GM12878 (cell line): ENCODE results near the gene TGFBR3. TPM values are rescaled to one million over a fixed set of nuclear protein-coding genes. Genes with fewer than 3 reads are reported as not detected.

ENCODE experiments used
- BHLHE40 ChIP-seq, 2 experiments: fragments of 450-650 bp in 1 of 2; IDR thresholded peaks; 2 replicates each; pipeline ENCODE4 v1.6.1; 2011 to 2017; ENCODE audit warnings: low read depth in 2 of 2, borderline replicate concordance in 1 of 2, improper control_type of control experiment in 1 of 2, low read length in 1 of 2, mild to moderate bottlenecking in 1 of 2
- CEBPB ChIP-seq, 2 experiments: fragments of 150-350 bp in 1 of 2; IDR thresholded peaks; 2 replicates each; pipeline ENCODE4 v1.6.1; 2012 to 2014; ENCODE audit warnings: low read depth in 2 of 2, low read length in 2 of 2, borderline replicate concordance in 1 of 2, inconsistent platforms in 1 of 2
- EED ChIP-seq: sonication (generic); IDR thresholded peaks from 2 replicates; pipeline ENCODE4 v1.6.1; 2016; ENCODE audit warnings: antibody characterized with exemption, low read depth
- EGR1 ChIP-seq, 2 experiments: IDR thresholded peaks; 1 replicate in 1 of 2; 2 replicates in 1 of 2; pipeline ENCODE4 v1.6.1; 2011 to 2012; ENCODE audit warnings: low read depth in 2 of 2, low read length in 2 of 2, borderline replicate concordance in 1 of 2, mild to moderate bottlenecking in 1 of 2, moderate library complexity in 1 of 2
- ETV6 ChIP-seq, 2 experiments: fragments of 450-650 bp in 1 of 2; IDR thresholded peaks in 1 of 2; conservative IDR thresholded peaks in 1 of 2; 2 replicates each; pipeline ENCODE4 v1.6.1; 2014; ENCODE audit warnings: antibody characterized with exemption in 1 of 2, borderline replicate concordance in 1 of 2, low read depth in 1 of 2, mild to moderate bottlenecking in 1 of 2, moderate library complexity in 1 of 2
- FOXM1 ChIP-seq: IDR thresholded peaks from 2 replicates; pipeline ENCODE4 v1.6.1; 2012; ENCODE audit warnings: low read depth, mild to moderate bottlenecking, inconsistent platforms, low read length, moderate library complexity
- GABPA ChIP-seq: IDR thresholded peaks from 2 replicates; pipeline ENCODE4 v1.6.1; 2014; ENCODE audit warnings: antibody characterized with exemption, low read depth, mild to moderate bottlenecking, inconsistent platforms
- IKZF2 ChIP-seq, 2 experiments: fragments of 450-650 bp; IDR thresholded peaks; 2 replicates each; pipeline ENCODE4 v1.6.1; 2017; ENCODE audit warnings: mild to moderate bottlenecking in 2 of 2, moderate library complexity in 2 of 2
- JUNB ChIP-seq: IDR thresholded peaks from 2 replicates; pipeline ENCODE4 v1.6.1; 2016; ENCODE audit warnings: antibody characterized with exemption, mild to moderate bottlenecking
- MEF2A ChIP-seq: IDR thresholded peaks from 2 replicates; pipeline ENCODE4 v1.6.1; 2011; ENCODE audit warnings: low read depth, mild to moderate bottlenecking, low read length, moderate library complexity; ENCODE audit not compliant: insufficient read depth
- MTA3 ChIP-seq: IDR thresholded peaks from 2 replicates; pipeline ENCODE4 v1.6.1; 2012; ENCODE audit warnings: low read length, inconsistent platforms, borderline replicate concordance
- SMAD1 ChIP-seq: fragments of 450-650 bp; IDR thresholded peaks from 2 replicates; pipeline ENCODE4 v1.6.1; 2018; ENCODE audit warnings: mild to moderate bottlenecking, low read depth; ENCODE audit not compliant: partially characterized antibody
- TCF3 ChIP-seq: IDR thresholded peaks from 2 replicates; pipeline ENCODE4 v1.6.1; 2012; ENCODE audit warnings: low read depth, mild to moderate bottlenecking, low read length, borderline replicate concordance; ENCODE audit not compliant: insufficient read depth
- ZNF207 ChIP-seq: fragments of 450-650 bp; IDR thresholded peaks from 2 replicates; pipeline ENCODE4 v1.6.1; 2014; ENCODE audit warnings: antibody characterized with exemption, mild to moderate bottlenecking, borderline replicate concordance
- polyA plus RNA-seq, 11 experiments: library from polyadenylated mRNA; depleted of rRNA in 4 of 11; unstranded in 6 of 11; stranded (reverse) in 5 of 11; fragments of >200 nt; fragmentation: Nextera tagmentation in 4 of 11; fragmentation: Illumina TruSeq in 1 of 11; extraction: Ambion mirVana in 4 of 11; extraction: Trizol in 1 of 11; gene quantifications; 1 replicate in 1 of 11; 2 replicates in 10 of 11; pipeline versions ENCODE4 v1.2.1 to v1.2.3, GENCODE V29; 2011 to 2016; ENCODE audit warnings: inconsistent platforms in 2 of 11, missing spikeins in 2 of 11, low read depth in 1 of 11
- total RNA-seq, 4 experiments: library from RNA; depleted of rRNA in 3 of 4; stranded (reverse); fragments of >200 nt in 3 of 4; fragmentation: Illumina TruSeq in 1 of 4; extraction: Trizol in 1 of 4; gene quantifications; 2 replicates each; pipeline versions ENCODE4 v1.2.1 to v1.2.3, GENCODE V29; 2013 to 2021
- TF ChIP-seq, protein P1 (sequence below): fragments of 450-650 bp; IDR thresholded peaks from 2 replicates; pipeline ENCODE4 v1.6.1; 2017; ENCODE audit warnings: mild to moderate bottlenecking

The TGFBR3 gene
- total and polyA plus RNA-seq, 10 of the 15 experiments (the other 5 are each of a cell fraction or from before 2014, with no cell fraction given): 2.7 to 16.5 (median 12.6) TPM

DNA sequence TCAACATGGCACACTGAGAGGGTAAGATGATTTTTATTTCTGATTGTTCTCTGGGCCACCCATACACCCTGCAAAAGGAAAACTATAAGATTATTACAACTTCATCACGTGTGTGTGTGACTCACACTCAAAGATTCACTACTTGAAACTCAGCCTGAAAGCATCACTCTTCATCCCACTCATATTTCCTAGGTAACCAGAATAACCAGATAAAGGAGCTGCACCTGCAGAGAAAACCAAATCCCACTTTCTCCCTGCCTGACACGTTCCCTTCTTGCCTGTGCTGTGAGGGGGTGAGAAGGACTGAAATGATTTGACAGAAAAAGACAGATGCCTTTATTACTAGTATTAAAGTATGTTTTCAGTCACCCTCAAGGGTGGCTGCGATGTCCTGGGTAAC lies 131.6 kb downstream of the TGFBR3 start (continued):
- TF ChIP-seq FOXM1: 0 out of 2 replicates have a peak, but pooled peaks have one; percentile 45
- TF ChIP-seq, protein P1, sequence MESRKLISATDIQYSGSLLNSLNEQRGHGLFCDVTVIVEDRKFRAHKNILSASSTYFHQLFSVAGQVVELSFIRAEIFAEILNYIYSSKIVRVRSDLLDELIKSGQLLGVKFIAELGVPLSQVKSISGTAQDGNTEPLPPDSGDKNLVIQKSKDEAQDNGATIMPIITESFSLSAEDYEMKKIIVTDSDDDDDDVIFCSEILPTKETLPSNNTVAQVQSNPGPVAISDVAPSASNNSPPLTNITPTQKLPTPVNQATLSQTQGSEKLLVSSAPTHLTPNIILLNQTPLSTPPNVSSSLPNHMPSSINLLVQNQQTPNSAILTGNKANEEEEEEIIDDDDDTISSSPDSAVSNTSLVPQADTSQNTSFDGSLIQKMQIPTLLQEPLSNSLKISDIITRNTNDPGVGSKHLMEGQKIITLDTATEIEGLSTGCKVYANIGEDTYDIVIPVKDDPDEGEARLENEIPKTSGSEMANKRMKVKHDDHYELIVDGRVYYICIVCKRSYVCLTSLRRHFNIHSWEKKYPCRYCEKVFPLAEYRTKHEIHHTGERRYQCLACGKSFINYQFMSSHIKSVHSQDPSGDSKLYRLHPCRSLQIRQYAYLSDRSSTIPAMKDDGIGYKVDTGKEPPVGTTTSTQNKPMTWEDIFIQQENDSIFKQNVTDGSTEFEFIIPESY: no peak
- peak; percentile 47 to 58; a peak in 2 of 4 replicates for TF ChIP-seq BHLHE40 (IDR thresholded peaks at IDR 0.05; ENCODE audit: borderline replicate concordance in 1 of 2, low read depth in 2 of 2, low read length in 1 of 2)
- 0 out of 2 replicates have a peak, but pooled peaks have one; percentile 15 for TF ChIP-seq TCF3
- TF ChIP-seq IKZF2 (IDR thresholded peaks at IDR 0.05): peak; percentile 22 to 32; a peak in 3 of 4 replicates
- TF ChIP-seq EGR1 (IDR thresholded peaks at IDR 0.05; ENCODE audit: borderline replicate concordance in 1 of 2, low read depth in 2 of 2, low read length in 2 of 2): 0 out of 3 replicates have a peak, but pooled peaks of 1 of the 2 experiments have one; percentile 49
- peak; percentile 50; the same call in 1 of the 2 replicates for TF ChIP-seq MEF2A
- peak; percentile 77; the same call in 1 of the 2 replicates for TF ChIP-seq MTA3
- TF ChIP-seq GABPA: peak; percentile 24; the same call in 1 of the 2 replicates
- TF ChIP-seq ZNF207: no peak
- peak in 1 of 2 experiments; percentile 26; a peak in 1 of 4 replicates for TF ChIP-seq CEBPB (IDR thresholded peaks at IDR 0.05; ENCODE audit: borderline replicate concordance in 1 of 2, low read depth in 2 of 2, low read length in 2 of 2)
- TF ChIP-seq SMAD1: no peak
- peak in 1 of 2 experiments; percentile 58; a peak in 1 of 4 replicates for TF ChIP-seq ETV6 (conservative IDR thresholded peaks at IDR 0.05 in 1 of 2, IDR thresholded peaks at IDR 0.05 in 1 of 2; ENCODE audit: borderline replicate concordance in 1 of 2, low read depth in 1 of 2)
- peak; percentile 87 for TF ChIP-seq EED
- peak; percentile 68 for TF ChIP-seq JUNB
